Measurements from ENCODE around the gene ELOB.

Gene ELOB

DNA sequence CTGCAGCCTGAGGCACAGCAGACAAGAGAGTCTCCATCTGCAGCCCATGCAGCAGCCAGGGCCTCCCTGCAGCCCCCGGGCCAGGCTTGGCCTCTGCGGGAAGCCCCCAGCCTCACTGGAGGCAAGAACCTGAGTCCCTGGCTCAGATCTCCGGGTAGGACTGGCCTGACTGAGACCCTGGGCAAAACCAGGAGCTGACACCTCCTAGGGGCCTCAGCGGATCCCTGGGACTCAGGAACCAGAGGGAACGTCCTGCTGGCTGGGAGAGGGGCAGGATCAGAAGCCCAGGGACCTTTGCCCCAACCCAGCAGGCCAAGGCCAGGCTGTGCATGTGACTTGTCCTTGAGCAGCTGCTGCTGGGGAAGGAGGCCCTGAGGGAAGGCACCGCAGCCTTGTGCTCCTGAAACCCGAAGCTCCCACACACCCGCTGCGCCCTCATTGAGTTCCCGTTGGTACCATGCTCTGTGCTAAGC, 38.3 kb upstream of the ELOB start:
- no peak for TF ChIP-seq FOXP2 (optimal IDR thresholded peaks at IDR 0.05; ENCODE audit: borderline replicate concordance, extremely low read depth, extremely low read length, insufficient read depth)
- no peak for TF ChIP-seq SIN3A (IDR thresholded peaks at IDR 0.05; ENCODE audit: borderline replicate concordance, insufficient read depth, low read length)
- TF ChIP-seq, protein P1, sequence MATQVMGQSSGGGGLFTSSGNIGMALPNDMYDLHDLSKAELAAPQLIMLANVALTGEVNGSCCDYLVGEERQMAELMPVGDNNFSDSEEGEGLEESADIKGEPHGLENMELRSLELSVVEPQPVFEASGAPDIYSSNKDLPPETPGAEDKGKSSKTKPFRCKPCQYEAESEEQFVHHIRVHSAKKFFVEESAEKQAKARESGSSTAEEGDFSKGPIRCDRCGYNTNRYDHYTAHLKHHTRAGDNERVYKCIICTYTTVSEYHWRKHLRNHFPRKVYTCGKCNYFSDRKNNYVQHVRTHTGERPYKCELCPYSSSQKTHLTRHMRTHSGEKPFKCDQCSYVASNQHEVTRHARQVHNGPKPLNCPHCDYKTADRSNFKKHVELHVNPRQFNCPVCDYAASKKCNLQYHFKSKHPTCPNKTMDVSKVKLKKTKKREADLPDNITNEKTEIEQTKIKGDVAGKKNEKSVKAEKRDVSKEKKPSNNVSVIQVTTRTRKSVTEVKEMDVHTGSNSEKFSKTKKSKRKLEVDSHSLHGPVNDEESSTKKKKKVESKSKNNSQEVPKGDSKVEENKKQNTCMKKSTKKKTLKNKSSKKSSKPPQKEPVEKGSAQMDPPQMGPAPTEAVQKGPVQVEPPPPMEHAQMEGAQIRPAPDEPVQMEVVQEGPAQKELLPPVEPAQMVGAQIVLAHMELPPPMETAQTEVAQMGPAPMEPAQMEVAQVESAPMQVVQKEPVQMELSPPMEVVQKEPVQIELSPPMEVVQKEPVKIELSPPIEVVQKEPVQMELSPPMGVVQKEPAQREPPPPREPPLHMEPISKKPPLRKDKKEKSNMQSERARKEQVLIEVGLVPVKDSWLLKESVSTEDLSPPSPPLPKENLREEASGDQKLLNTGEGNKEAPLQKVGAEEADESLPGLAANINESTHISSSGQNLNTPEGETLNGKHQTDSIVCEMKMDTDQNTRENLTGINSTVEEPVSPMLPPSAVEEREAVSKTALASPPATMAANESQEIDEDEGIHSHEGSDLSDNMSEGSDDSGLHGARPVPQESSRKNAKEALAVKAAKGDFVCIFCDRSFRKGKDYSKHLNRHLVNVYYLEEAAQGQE (IDR thresholded peaks at IDR 0.05; ENCODE audit: insufficient read depth in 1 of 2, low read depth in 2 of 2, low read length in 2 of 2), result no peak
- TF ChIP-seq POLR2AphosphoS5 (IDR thresholded peaks at IDR 0.05; ENCODE audit: low read depth, low read length), result no peak
- TF ChIP-seq TAF1 (IDR thresholded peaks at IDR 0.05; ENCODE audit: borderline replicate concordance, insufficient read depth, low read length), result no peak

- TF ChIP-seq TAF1 (IDR thresholded peaks at IDR 0.05; ENCODE audit: borderline replicate concordance, insufficient read depth, low read length) (no peak), SIN3A (IDR thresholded peaks at IDR 0.05; ENCODE audit: borderline replicate concordance, insufficient read depth, low read length) (no peak), FOXP2 (optimal IDR thresholded peaks at IDR 0.05; ENCODE audit: borderline replicate concordance, extremely low read depth, extremely low read length, insufficient read depth) (no peak), POLR2AphosphoS5 (IDR thresholded peaks at IDR 0.05; ENCODE audit: low read depth, low read length) (no peak)
- TF ChIP-seq, protein P1 (IDR thresholded peaks at IDR 0.05; ENCODE audit: insufficient read depth in 1 of 2, low read depth in 2 of 2, low read length in 2 of 2), result no peak
Observed at GRCh38 chr16:2814551-2815298, 37.6 kb upstream of the ELOB start.

DNA sequence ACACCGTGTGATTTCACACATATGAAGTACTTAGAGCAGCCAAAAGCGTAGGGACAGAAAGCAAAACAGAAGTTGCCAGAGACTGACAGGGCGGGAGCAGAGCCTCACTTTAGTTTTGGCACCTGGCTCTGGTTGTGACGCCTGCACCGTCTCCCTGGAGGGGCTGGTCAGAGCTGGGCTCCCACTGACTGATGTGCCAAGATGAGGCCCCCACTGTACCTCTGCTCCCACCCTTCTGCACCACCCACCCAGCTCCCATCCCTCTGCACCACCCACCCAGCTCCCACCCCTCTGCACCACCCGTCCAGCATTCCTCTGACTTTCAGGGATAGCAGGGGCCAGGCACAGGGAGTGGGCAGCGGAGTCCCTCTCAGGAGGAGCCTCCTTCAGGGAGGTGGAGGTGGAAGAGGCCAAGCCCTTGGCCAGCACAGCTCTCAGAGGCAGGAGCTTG, 36.7 kb upstream of the ELOB start:
- TF ChIP-seq SIN3A (IDR thresholded peaks at IDR 0.05; ENCODE audit: borderline replicate concordance, insufficient read depth, low read length), result no peak
- no peak for TF ChIP-seq FOXP2 (optimal IDR thresholded peaks at IDR 0.05; ENCODE audit: borderline replicate concordance, extremely low read depth, extremely low read length, insufficient read depth)
- TF ChIP-seq, protein P1 (IDR thresholded peaks at IDR 0.05; ENCODE audit: insufficient read depth in 1 of 2, low read depth in 2 of 2, low read length in 2 of 2), result no peak
- no peak for TF ChIP-seq POLR2AphosphoS5 (IDR thresholded peaks at IDR 0.05; ENCODE audit: low read depth, low read length)
- TF ChIP-seq TAF1 (IDR thresholded peaks at IDR 0.05; ENCODE audit: borderline replicate concordance, insufficient read depth, low read length), result no peak

DNA sequence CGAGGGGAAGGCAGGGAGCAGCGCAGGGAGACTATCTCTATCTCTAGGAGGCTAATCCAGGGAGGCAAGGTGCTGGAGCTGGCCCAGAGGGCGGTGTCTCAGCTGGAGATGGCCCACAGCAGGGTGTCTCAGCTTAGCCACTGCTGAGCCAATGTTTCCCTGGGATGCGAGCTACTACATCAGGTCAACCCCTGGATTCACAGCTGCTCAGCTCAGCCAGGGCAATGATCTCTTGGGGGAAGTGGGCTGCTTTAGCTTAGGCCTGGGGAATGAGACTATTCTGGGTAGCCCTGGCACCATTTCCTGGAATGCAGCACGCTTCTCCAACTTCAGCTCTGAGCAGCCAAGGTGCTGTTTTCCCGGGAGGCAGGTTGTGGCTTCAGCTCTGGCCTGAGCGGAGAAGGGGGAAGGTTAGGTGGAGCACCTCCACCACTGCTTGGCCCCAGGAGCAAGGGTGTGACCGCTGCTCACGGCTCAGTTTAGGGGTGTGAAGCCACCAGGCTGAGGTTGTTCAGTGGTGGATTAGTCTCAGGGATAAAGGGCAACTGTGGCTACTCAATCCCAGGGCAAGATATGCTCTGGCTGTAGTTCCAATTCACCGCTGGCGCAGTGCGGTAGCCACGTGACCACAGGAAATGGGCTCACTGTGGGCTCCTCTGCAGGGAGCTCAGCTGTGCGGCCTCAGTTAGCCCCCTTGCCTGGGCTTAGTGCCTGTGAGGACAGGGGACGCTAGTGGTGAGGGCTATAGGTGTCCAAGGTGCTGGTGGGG, 34.8 kb upstream of the ELOB start:
- TF ChIP-seq, protein P1 (IDR thresholded peaks at IDR 0.05; ENCODE audit: insufficient read depth in 1 of 2, low read depth in 2 of 2, low read length in 2 of 2), result no peak
- no peak for TF ChIP-seq FOXP2 (optimal IDR thresholded peaks at IDR 0.05; ENCODE audit: borderline replicate concordance, extremely low read depth, extremely low read length, insufficient read depth)
- TF ChIP-seq SIN3A (IDR thresholded peaks at IDR 0.05; ENCODE audit: borderline replicate concordance, insufficient read depth, low read length), result no peak
- TF ChIP-seq POLR2AphosphoS5 (IDR thresholded peaks at IDR 0.05; ENCODE audit: low read depth, low read length), result no peak
- TF ChIP-seq TAF1 (IDR thresholded peaks at IDR 0.05; ENCODE audit: borderline replicate concordance, insufficient read depth, low read length), result no peak
